ENCODE measurements around the gene HS3ST6.
A peak's percentile ranks its signal among the peaks of the same experiment; 100 is the strongest.
"Not testable (repeated sequence)": the region's sequence is repeated elsewhere in the genome, so short reads cannot be mapped to it uniquely, and the experiment has no call there.

HS3ST6 gene

DNA sequence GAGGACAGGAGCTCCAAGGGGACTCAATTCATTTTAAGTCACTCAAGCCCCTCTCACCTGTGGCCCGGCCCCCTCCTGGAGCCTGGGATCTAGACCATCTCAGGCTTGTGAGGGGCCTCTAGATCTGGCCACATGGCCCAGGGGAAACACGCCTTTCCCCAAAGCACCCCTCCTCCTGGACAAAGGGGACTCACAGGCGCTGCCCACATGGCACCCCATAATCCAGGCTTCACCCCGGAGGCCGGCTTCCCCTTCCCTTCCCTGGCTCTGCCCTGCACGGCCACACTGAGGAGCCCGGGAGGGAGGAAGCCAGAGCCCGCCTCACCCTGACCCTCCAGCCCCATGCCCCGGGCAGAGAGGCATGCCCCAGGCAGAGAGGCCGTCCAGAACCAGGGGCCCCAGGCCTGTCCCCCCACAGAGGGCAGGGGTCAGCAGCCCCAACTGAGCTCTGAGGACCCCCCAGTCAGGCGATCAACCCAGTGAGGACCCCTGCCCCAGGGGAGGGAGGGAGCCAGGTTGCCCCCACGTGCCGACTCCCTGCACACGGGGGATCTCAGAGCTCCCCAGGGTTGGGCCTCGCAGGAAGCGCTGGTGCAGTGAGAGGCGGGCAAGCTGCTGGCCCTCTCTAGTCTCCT lies 10.9 kb downstream of the HS3ST6 start:
- DNase-seq (ENCODE audit: low spot score) = no peak

DNA sequence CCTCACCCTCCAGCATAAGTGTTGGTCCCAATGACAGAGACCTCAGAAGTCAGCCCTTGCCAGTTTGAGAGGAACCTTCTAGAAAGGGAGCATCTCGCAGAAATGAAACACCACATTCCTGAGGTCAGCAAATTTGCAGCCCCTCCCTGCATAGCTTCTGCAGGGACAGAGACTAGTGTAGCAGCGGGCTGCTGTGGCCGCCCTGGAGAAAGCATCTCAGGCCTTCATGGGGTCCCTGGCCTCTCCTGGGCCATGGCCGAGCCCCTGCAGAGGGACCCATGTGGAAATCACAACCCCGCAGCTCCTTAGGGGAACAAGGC lies 11.4 kb downstream of the HS3ST6 start:
- DNase-seq (ENCODE audit: low spot score) = no peak

DNA sequence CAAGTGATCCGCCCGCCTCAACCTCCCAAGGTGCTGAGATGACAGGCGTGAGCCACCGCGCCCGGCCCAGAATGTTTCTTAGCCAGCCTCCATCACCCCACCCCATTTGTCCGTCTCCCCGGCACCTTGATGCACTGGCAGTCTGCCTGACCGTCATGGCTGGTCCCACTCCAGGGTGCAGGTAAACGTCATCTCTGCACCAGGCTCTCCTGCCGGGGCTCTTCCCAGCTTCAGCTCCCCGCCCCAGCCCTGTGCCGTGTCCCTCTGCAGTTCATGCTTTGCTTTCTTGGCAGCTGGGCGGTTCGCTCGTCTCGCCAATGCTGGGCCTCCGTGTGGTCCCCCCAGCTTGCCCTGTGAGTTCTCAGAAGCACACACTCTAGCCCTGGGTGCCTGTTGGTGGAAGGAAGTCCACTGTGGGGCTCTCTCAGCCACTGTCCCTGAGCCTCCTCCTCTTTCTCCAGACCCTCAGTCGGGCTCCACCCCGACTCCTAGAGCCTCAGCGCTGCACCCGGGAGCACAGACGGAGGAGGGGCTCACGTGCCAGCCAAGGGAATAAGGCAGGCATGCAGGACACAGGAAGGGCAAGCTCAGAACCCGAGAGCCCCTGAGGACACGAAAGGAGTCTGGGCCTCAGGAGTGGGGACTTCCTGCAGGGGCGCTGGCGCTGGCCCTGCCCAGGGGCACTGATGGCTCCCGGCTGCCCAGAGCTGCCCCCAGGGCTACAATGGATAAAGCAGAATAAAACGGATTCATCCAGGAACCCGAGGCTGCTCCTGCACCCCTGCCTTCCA lies 12.0 kb downstream of the HS3ST6 start:
- DNase-seq (ENCODE audit: low spot score) = no peak

DNA sequence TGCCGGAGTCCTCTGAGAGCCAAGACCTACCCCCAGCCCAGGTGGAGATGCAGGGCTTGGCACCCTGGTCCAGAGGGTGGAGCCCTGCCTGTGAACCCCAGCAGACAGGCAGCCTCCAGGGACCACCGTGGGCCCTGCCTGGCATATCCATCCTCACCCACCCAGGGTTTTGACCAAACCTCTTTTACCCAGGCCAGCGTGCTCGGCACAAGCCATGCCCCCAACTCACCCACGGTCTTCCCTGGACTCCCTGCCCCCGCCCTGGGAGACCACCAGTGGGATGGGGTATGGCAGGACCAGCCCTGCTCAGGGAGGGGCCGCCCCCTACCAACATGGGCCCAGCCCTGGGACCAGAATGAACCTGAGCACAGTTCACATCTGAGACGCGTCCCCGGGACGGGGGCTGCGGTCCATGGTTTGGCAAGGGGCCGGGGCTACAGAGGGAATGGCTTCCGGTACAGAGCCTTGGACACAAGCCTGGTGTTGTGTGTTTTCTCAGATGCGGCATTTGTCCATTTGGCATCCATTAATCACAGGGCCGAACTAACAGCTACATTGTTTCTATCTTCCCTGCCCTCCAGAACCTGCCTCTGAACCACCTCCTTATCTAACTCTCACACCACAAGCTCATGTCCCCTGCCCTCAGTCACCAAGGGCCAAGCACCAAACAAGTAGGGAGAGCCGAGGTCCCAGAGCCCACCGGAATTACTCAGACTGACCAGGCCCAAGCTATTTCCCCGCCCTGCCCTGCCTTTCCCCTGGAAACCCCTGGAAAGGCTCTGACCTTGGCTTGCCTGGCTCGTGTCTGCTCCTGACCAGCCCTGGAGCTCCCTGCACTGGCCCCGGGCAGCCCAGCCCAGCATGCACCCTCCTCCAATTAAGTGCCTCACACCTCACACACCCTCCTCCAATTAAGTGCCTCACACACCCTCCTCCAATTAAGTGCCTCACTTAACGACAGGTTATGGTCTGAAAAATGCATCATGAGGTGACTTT lies 14.1 kb downstream of the HS3ST6 start:
- DNase-seq (ENCODE audit: low spot score) = no peak

DNA sequence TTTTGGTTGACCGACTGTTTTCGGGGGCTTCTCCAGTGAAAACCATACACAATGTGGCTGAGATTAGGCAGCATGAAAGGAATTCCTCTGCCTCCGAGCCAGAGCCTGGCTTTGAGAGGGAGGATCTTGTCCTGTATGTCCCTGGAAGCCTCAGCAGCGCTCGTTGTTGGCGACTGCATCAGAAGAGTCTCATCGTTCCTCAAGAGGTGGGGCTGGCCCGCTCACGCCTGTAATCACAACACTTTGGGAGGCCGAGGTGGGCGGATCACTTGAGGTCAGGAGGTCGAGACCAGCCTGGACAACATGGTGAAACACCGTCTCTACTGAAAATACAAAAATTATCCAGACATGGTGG lies 15.0 kb downstream of the HS3ST6 start:
- no peak for DNase-seq (ENCODE audit: low spot score)

DNA sequence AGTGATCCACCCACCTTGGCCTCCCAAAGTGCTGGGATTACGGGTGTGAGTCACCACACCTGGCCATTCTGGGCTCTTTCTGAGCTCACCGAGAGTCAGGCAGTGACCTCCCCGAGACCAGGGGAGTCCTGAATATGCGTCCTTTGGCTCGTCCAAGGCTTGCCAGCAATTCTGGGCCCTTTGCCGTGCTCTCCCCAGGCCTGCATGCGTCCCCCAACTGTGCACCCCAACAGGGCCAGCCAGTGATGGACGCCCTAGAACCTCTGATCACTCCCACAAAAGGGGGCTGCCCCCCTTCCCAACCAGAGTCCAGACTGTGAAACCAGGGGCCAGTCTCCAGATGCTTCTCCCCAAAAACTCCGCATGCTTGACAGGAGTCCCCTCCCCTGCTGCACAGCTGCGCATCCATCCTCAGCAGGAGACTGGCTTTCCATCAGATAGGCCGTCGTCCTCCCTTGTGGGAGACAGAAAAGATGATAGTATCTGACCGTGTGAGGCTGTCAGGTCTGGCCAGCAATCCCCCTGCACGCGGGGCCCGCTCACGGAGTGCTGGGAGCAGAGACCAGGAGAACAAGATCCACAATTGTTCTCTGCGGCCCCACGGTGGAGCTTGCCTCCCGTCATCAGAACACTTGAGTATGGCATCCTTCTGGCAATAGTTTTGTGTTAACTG lies 15.5 kb downstream of the HS3ST6 start:
- no peak for DNase-seq (ENCODE audit: low spot score)

DNA sequence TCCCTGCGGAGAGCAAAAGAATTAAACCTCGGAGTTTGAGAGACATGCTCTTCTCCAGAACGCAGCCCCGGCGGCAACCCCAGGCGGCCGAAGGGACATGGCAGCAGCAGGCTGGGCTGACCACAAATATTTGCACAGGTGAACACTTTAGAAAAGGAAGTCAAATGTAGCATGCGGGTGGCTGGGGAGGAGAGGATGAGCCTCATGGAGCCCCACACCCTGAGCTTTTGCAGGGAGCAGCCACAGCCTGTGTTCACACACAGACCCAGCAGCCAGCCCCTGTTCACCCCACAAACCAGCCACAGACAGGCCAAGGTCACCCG lies 17.8 kb downstream of the HS3ST6 start:
- DNase-seq (ENCODE audit: low spot score) = no peak

DNA sequence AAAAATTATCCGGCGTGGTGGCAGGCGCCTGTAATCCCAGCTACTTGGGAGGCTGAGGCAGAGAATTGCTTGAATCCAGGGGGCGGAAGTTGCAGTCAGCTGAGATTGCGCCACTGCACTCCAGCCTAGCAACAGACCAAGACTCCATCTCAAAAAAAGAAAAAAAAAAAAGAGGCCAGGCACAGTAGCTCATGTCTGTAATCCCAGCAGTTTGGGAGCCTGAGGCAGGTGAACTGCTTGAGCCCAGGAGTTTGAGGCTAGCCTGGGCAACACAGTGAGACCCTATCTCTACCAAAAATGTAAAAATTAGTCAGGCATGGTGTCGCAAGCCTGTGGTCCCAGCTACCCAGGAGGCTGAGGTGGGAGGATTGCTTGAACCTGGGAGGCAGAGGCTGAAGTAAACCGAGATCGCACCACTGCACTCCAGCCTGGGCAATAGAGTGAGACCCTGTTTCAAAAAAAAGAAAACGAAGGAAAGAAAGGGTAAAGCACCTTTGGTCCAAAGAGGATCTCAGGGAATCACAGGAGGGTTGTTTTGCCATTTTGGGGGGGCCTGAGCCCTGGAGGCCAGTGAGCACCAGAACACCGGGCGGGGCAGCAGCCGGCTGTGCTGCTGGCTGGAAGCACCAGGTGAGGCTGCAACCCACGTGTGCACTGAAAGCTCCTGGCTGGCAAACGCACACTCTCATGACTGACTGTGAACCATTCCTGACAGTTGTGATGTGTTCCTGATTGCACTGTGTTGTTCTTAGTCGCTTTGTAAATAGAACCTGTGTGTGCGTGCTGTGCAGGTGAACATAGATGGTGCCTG lies 18.4 kb downstream of the HS3ST6 start:
- DNase-seq (ENCODE audit: low spot score) = no peak

DNA sequence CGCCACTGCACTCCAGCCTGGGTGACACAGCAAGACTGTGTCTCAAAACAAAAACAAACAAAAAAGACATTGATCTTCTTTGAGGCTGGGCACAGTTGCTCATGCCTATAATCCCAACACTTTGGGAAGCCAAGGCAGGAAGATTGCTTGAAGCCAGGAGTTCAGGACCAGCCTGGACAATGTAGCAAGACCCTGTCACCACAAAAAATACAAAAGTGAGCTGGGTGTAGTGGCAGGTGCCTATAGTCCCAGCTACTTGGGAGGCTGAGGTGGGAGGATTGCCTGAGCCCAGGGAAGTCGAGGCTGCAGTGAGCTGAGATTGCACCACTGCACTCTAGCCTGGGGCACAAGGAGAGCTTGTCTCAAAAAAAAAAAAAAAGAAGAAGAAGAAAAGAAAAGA lies 20.5 kb downstream of the HS3ST6 start:
- DNase-seq (ENCODE audit: low spot score) = not testable (repeated sequence)

DNA sequence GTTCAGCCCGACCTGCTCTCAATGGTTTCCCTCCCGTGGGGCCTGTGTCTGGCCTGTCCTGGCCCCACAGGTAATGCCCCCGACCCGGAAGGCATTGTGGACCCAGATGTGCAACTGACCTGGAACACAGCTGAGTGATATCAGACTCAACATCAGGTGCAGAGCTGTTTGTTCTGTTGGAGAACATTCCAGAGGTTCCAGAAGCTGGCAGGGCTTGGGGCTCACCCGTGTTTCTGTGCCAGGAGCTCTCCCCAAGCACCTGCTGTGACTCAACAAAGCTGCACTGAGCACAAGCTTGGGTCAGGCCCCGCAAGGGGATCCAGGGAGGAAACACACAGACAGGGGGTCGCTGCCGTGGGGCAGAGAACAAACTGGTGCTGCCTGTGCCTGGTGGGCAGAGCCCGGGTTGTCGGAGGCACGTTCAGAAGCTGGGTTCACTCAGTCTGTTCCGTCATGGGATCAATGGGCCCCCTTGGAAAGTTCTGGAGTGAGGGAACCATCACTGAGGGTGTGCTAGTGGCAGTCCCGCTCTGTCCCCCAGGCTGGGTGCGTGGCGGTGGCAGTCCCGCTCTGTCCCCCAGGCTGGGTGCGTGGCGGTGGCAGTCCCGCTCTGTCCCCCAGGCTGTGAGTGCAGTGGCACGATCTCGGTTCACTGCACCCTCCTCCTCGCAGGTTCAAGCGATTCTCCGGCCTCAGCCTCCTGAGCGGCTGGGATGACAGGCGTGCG lies 22.1 kb downstream of the HS3ST6 start:
- DNase-seq (ENCODE audit: low spot score) = no peak

DNA sequence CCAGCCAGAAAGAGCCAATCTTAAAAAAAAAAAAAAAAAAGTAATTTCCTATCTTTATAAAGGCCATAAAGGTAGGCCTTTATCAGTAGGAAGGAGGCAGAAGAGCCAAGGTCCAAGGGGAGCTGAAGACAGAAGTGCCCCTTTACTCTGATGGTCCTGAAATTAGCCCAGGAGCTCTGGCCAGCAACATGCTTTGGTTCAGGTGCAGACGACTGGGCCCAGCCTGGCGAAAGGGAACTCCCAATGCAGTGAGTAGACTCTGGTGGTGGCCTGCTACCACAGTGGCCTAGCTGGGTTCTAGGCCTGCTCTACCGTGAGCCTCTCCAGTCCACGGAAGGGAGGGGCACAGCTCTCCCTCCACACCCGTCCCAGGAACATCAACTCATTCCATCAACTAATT lies 23.1 kb downstream of the HS3ST6 start:
- DNase-seq (ENCODE audit: low spot score) = no peak

DNA sequence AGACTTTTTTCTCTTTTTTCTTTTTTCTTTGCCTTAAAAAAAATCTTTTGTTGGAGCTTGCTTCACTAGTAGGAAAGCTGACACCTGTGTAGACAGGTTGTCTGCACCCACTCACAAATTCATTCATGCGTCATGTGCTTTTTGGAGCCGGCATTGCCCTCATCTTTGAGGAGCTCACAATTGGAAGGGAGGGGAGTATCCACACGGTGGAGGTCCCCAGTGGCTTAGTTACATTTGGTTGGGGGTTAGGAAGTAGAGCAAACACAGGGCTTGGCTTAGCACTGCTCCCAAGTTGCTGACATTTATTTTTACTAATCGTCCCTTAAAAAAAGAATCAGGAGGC lies 27.5 kb downstream of the HS3ST6 start:
- DNase-seq (ENCODE audit: low spot score) = no peak

DNA sequence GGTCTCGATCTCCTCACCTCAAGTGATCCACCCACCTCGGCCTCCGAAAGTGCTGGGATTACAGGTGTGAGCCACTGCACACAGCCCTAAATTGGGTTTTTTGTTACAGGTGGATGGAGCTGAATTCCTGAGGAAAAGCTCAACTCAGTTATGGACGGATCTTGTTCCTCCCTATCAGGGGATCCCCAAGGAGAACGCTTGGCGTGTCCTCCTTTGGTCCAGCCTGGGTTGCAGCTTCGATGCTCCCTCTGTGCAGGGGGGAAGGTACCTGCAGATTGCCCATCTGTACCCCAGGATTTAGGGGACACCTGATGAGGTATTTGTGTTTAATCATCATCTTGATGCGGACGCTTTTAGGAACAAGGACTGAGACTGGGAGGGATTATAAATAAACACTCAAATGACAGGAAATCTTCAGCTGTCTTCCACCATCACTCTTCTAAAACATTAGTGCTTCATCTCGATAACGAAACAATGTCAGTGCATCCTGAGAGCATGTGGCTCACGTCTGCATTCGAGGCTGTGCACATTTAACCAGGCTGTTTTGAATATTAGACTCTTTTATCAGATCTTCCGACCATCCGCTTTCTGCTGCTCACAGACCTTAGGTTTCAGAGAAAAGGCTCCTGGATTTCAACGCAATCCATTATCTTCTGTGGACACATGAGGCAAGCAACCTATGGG lies 28.0 kb downstream of the HS3ST6 start:
- DNase-seq (ENCODE audit: low spot score) = no peak

DNA sequence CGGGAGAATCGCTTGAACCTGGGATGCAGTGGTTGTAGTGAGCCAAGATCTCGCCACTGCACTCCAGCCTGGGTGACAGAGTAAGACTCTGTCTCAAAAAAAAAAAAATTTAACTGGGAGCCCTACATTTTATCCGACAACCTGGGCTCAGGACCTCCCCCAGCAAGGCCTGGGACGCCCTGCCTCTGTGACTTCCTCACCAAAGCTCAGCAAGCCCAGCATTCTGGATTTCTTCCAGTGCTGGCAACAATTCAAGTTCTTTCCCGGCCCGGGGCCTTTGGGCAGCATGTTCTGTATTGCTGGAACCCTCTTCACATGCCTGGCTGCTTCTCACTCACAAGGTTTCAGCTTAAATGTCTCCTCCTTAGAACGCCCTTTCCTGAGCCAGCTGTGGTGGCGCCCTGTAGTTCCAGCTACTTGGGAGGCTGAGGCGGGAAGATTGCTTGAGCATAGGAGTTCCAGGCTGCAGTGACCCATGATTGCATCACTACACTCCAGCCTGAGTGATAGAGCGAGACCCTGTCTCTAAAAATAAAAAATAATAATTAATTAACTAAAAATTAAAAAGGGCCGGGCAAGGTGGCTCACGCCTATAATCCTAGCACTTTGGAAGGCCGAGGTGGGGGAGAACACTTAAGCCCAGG lies 30.4 kb downstream of the HS3ST6 start:
- DNase-seq (ENCODE audit: low spot score) = no peak

DNA sequence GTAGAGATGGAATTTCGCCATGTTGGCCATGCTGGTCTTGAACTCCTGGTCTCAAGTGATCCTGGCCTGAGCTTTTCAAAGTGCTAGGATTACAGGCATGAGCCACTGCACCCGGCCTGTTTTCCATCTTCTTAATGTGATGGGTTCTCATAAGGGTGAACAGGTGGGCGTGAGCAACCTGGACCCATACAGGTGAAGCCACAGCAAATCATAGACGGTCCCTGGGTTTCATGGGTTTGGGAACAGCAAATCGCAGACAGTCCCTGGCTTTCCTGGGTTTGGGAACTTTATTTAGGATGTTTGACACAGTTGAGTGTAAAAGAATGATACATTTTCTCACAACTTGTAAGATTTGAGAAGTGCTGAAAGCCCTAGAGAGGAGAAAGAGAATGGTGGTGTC lies 33.3 kb downstream of the HS3ST6 start:
- DNase-seq (ENCODE audit: low spot score) = no peak

DNA sequence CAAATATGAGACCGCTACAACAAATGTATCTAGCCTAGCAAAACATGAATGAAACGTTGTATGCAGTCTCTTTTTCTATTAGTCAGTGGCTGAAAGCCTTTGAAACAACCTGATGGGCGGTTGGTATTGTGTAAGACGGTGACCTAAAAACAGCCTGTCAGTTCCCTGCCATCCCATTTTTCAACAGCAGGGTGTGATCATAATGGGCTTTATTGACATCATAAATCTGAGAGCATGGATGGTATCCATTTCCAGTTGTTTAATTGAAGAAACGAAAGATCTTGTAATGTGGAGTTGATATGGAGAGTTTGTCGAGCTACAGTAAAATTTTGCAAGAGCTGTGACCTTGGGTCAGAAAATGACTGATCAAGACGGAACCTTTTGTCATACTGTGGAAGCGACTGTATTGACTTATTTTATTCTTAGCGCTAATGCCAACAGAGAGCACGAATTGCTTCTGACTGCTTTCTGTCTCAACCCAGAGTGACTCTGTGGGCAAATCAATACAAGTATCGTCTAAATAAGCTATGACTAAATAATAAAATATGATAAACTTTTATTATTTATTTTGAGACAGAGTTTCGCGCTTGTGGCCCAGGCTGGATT lies 34.0 kb downstream of the HS3ST6 start:
- DNase-seq (ENCODE audit: low spot score) = peak; percentile 48

DNA sequence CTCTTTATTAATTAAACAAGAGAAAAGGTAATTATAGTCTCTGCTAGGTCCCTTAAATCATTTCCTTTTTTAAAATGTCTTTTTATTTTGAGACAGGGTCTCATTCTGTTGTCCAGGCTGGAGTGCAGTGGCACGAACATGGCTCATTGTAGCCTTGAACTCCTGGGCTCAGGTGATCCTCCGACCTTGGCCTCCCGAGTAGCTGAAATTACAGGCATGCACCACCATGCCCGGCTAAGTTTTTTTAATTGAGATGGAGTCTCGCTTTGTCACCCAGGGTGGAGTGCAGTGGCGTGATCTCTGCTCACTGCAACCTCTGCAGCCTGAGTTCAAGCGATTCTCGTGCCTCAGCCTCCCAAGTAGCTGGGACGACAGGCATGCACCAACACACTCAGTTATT lies 37.0 kb downstream of the HS3ST6 start:
- not testable (repeated sequence) for DNase-seq (ENCODE audit: low spot score)

DNA sequence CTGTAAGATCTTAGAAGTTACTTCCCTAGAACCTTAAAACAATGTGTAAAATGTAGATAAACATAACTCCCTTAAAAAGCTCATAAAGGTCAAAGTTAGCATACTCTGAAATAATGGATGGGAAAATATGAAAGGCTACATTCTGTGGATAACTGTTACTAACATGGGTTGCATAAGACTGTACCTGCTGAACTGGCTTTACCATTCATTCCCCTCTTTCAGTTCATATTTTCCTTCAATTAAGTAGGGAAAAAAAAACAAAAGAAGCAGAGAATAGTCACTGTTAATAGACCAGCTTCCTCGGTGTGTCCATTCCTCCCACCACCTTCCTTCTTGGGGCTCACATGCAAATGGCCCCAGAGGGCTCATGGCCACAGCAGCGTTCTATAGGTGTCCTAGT lies 38.7 kb downstream of the HS3ST6 start:
- no peak for DNase-seq (ENCODE audit: low spot score)

DNA sequence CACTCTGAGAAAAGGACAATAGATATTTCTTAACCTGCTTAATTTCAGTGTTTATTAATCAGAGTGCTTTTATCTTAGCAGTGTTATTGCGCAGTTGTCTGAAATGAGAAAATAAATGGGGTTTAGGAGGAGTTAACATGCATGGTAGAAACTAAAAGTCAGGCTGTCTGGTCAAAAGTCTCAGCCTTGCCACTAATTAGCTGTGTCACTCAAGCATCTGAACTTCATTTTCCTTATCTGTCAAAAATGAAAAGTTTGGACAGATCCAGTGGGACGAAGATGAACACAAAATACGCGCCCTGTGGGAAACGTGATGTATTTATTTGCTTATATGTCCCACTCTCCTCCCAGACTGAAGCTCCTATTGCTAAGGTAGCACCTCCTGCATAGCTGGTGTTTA lies 40.0 kb downstream of the HS3ST6 start:
- no peak for DNase-seq (ENCODE audit: low spot score)

DNA sequence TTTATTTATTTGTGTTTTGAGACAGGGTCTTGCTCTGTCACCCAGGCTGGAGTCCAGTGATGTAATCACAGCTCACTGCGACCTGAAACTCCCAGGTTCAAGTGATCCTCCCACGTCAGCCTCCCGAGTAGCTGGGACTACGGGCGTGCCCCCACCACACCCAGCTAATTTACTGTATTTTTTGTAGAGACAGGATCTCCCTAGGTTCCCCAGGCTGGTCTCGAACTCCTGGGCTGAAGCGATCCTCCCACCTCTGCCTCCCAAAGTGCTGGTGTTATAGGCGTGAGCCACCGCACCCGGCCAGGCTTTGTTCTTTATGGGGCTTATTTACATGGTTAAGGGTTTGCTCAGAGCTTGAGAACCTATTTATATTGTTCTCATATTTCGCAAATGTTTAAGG lies 40.4 kb downstream of the HS3ST6 start:
- DNase-seq (ENCODE audit: low spot score) = no peak

All from COLO829 (cell line).